Upper lobe of left lung (tissue), 6 donors: Measurements from ENCODE around the gene ALDH3A2. TPM values are rescaled to one million over a fixed set of nuclear protein-coding genes. Genes with fewer than 3 reads are reported as not detected.
A peak's percentile ranks its signal among the peaks of the same experiment; 100 is the strongest.

ENCODE experiments used
- ATAC-seq, 2 donors: fragments of 200-7000 bp; cut with Tn5 transposase; one replicate each; pipeline ENCODE4 v1.9.1; 2022; ENCODE audit warnings: mild to moderate bottlenecking in 2 of 2, moderate library complexity in 2 of 2; ENCODE audit not compliant: low FRiP score in 2 of 2
- DNase-seq, 2 donors: peaks; one replicate each; pipeline ENCODE4 v3.0.0-alpha.2; 2019 to 2020
- H3K27ac ChIP-seq, 4 donors: fragments of 200-600 bp; sonication (generic); one replicate each; pipeline ENCODE4 v1.5.1; 2016 to 2019
- H3K27me3 ChIP-seq, 4 donors: fragments of 200-600 bp; sonication (generic); one replicate each; pipeline ENCODE4 v1.5.1; 2017 to 2019
- H3K36me3 ChIP-seq, 4 donors: fragments of 200-600 bp; sonication (generic); one replicate each; pipeline ENCODE4 v1.5.1; 2016 to 2019
- H3K4me1 ChIP-seq, 4 donors: fragments of 200-600 bp; sonication (generic); one replicate each; pipeline ENCODE4 v1.5.1; 2018 to 2019
- H3K4me3 ChIP-seq, 4 donors: fragments of 200-600 bp; sonication (generic); one replicate each; pipeline ENCODE4 v1.5.1; 2017 to 2019; ENCODE audit warnings: mild to moderate bottlenecking in 2 of 4, moderate library complexity in 1 of 4
- H3K9me3 ChIP-seq, 4 donors: fragments of 200-600 bp; sonication (generic); one replicate each; pipeline ENCODE4 v1.5.1; 2018 to 2019
- EP300 ChIP-seq, 4 donors: sonication (generic); formaldehyde crosslinking; IDR thresholded peaks; one replicate each; pipeline ENCODE4 v1.5.1; 2017; ENCODE audit warnings: antibody characterized with exemption in 4 of 4, control low read depth in 2 of 4
- POLR2A ChIP-seq, 4 donors: fragments of 450-650 bp; IDR thresholded peaks; one replicate each; pipeline ENCODE4 v1.5.1; 2016 to 2017; ENCODE audit warnings: antibody characterized with exemption in 4 of 4, mild to moderate bottlenecking in 2 of 4
- POLR2AphosphoS5 ChIP-seq, 2 donors: sonication (generic); formaldehyde crosslinking; IDR thresholded peaks; one replicate each; pipeline ENCODE4 v1.5.1; 2017; ENCODE audit warnings: antibody characterized with exemption in 2 of 2
- WGBS, 2 donors: methylation state at CpG; one replicate each; pipeline ENCODE4 v1.1.5; 2017 to 2018; 5-methylcytosine and 5-hydroxymethylcytosine counted together
- total RNA-seq, 6 donors: library from RNA; depleted of rRNA in 4 of 6; stranded (reverse); fragments of >200 nt in 4 of 6; gene quantifications; one replicate each; pipeline versions ENCODE4 v1.1.0 to v1.2.1, GENCODE V29; 2016 to 2021
- TF ChIP-seq, protein P1 (sequence below), 6 experiments: fragments of 450-650 bp in 4 of 6; fragments of 200-600 bp in 2 of 6; sonication (generic) in 2 of 6; IDR thresholded peaks; one replicate each; pipeline ENCODE4 v1.5.1; 2016 to 2019; ENCODE audit warnings: antibody characterized with exemption in 6 of 6
- donor health status: DM: no; HTN: no; CAD: no; lungs with moderate emphysema.
- donor health status: DM: no; HTN: yes; CAD: no; lungs with severe emphysema.

Gene ALDH3A2
- total RNA-seq, 6 donors from 2014 or later, result 116 to 313 (median 194) TPM

DNA sequence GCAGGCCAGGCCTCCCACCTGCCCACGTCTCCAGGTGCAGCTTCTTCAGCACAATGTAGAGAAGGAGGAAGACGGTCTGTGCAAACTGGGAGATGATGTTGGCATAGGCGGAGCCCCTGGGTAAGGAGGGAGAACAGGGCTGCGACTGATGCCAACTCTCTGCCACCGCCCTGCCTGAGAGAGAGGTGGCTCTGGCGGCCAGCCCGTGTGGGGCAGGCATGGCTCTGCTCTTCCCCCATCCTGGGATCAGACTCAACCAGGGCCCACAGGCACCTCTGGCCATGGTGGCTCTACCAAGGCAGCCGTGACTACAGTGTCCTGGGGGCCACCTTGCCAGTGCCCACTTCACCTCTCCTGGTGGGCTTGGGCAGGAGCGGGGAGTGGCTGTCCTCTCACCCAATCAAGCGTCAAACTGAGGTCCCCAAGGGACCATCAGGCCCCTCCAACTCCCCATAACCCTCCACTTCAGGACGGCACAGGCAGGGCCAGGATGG is 59.2 kb downstream of the ALDH3A2 start:
- TF ChIP-seq POLR2AphosphoS5 (IDR thresholded peaks at IDR 0.05) (no peak), POLR2A (IDR thresholded peaks at IDR 0.05) (no peak), EP300 (IDR thresholded peaks at IDR 0.05) (no peak)
- TF ChIP-seq, protein P1, sequence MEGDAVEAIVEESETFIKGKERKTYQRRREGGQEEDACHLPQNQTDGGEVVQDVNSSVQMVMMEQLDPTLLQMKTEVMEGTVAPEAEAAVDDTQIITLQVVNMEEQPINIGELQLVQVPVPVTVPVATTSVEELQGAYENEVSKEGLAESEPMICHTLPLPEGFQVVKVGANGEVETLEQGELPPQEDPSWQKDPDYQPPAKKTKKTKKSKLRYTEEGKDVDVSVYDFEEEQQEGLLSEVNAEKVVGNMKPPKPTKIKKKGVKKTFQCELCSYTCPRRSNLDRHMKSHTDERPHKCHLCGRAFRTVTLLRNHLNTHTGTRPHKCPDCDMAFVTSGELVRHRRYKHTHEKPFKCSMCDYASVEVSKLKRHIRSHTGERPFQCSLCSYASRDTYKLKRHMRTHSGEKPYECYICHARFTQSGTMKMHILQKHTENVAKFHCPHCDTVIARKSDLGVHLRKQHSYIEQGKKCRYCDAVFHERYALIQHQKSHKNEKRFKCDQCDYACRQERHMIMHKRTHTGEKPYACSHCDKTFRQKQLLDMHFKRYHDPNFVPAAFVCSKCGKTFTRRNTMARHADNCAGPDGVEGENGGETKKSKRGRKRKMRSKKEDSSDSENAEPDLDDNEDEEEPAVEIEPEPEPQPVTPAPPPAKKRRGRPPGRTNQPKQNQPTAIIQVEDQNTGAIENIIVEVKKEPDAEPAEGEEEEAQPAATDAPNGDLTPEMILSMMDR (IDR thresholded peaks at IDR 0.05), result no peak
- H3K36me3 ChIP-seq, result no peaks in the 10 kb centered on the region
- no peaks in the 10 kb centered on the region for H3K27me3 ChIP-seq
- H3K4me3 ChIP-seq, result no peak overlapping the region
- H3K27ac ChIP-seq, result peak overlapping the region in 1 of 4 donors; percentile 27
- DNase-seq (no peak), ATAC-seq (peak; percentile 3 to 6)
- H3K4me1 ChIP-seq, result peaks cover 4 to 14% (median 6%) of the 10 kb centered on the region in 4 donors
- H3K9me3 ChIP-seq, result no peaks in the 10 kb centered on the region
- WGBS, 2 donors, result 78 to 81% methylated on average over 4 to 11 of the region's 11 CpGs

DNA sequence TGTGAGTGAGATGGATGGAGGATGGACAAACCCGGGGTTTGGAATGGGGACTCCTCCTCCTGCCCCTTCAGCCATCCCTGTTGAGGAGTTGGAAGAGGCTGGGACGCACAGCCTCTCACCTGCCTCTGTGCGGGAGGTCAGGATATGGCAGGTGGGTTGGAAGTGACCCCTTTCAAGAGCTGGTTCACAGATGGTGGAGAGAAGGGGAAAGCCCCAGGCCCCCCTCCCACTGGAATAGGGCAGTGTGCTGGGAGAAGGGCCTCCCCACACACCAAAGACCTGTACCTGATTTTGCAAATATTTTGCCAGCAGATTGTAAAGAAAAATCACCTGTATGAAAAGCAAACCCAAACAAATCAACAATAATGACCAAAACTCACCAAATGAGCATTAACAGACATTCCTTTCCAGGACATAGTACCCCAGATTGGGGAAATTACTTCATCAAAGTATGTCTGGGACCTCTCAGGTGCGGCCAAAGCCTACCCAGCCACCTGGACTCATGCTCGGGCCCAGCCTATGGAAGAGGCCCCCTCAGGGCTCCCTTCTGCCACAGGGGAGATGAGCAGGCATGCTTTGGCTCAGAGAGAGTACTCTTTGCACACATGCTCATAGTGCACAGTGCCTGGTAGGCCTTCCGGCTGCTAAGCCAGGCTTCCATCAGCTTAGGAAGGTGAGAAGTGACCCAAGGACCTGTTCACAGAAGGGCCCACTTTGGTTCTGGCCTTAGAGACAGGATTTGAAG is 60.1 kb downstream of the ALDH3A2 start:
- DNase-seq (no peak), ATAC-seq (no peak)
- 89 to 91% methylated on average over 5 to 6 of the region's 6 CpGs for WGBS, 2 donors
- Histone ChIP-seq H3K4me3 (no peak overlapping the region), H3K27ac (no peak overlapping the region), H3K4me1 (peaks cover 0 to 6% (median 3%) of the 10 kb centered on the region in 4 donors), H3K9me3 (no peaks in the 10 kb centered on the region), H3K27me3 (no peaks in the 10 kb centered on the region), H3K36me3 (no peaks in the 10 kb centered on the region)
- no peak for TF ChIP-seq POLR2AphosphoS5 (IDR thresholded peaks at IDR 0.05)
- TF ChIP-seq, protein P1 (IDR thresholded peaks at IDR 0.05), result no peak
- no peak for TF ChIP-seq POLR2A (IDR thresholded peaks at IDR 0.05)
- TF ChIP-seq EP300 (IDR thresholded peaks at IDR 0.05), result no peak

GRCh38 chr17:19709841-19710240 is 61.3 kb downstream of the ALDH3A2 start:
- ATAC-seq, result no peak
- Histone ChIP-seq H3K9me3 (no peaks in the 10 kb centered on the region), H3K27me3 (no peaks in the 10 kb centered on the region), H3K27ac (no peak overlapping the region), H3K4me3 (no peak overlapping the region), H3K4me1 (no peaks in the 10 kb centered on the region), H3K36me3 (no peaks in the 10 kb centered on the region)
- 92 to 96% methylated on average over 3 of the region's 3 CpGs for WGBS, 2 donors
- DNase-seq, result no peak
- TF ChIP-seq POLR2AphosphoS5 (IDR thresholded peaks at IDR 0.05) (no peak), POLR2A (IDR thresholded peaks at IDR 0.05) (no peak), EP300 (IDR thresholded peaks at IDR 0.05) (no peak)
- TF ChIP-seq, protein P1 (IDR thresholded peaks at IDR 0.05), result no peak

GRCh38 chr17:19712436-19713004 is 64.0 kb downstream of the ALDH3A2 start:
- Histone ChIP-seq H3K27me3 (no peaks in the 10 kb centered on the region), H3K9me3 (no peaks in the 10 kb centered on the region), H3K27ac (no peak overlapping the region), H3K4me3 (no peak overlapping the region), H3K4me1 (no peaks in the 10 kb centered on the region), H3K36me3 (no peaks in the 10 kb centered on the region)
- DNase-seq (peak in 1 of 2 donors; percentile 42), ATAC-seq (no peak)
- WGBS, 2 donors, result 88 to 90% methylated on average over 12 of the region's 12 CpGs
- TF ChIP-seq EP300 (IDR thresholded peaks at IDR 0.05) (no peak), POLR2A (IDR thresholded peaks at IDR 0.05) (no peak), POLR2AphosphoS5 (IDR thresholded peaks at IDR 0.05) (no peak)
- TF ChIP-seq, protein P1 (IDR thresholded peaks at IDR 0.05), result no peak
